NK-92 (cell line): ENCODE data around the gene RCAN3.
"Not testable (repeated sequence)": the region's sequence is repeated elsewhere in the genome, so short reads cannot be mapped to it uniquely, and the experiment has no call there.

Source experiments
- DNase-seq: peaks from one replicate; lab custom pipeline; 2025; ENCODE audit not compliant: unreplicated experiment; lab: John Stamatoyannopoulos, UW

The RCAN3 gene

GRCh38 chr1:24502709-24503058 lies at the start of gene RCAN3:
RCAN3 (plus strand) TSS chr1:24502836; CDS start chr1:24514373, 11,537 bp downstream.
- DNase-seq = no peak

DNA sequence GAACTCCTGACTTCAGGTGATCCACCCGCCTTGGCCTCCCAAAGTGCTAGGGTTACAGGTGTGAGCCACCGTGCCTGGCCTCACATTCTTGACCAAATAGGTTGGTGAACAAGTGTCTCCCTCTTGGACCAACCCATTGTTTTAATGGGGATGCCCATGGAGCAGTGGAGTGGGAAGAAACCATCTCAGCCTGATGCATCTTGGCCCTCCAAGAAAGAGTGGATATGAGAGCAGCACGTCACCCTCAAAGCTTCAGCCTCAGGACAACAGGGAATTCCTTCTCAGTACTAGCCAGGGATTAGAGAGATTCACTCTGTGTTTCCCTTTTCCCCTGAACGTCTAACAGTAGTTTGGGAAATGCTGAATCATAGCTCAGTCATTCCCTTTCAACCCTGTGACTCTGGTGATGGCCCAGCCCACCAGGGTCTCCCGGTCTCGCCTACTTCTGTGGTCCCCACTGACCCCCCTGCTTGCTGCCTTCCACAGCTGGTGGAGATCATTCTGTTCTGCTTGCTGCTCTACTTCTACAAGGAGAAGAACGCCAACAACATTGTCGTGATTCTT lies 49.6 kb upstream of the RCAN3 start:
- no peak for DNase-seq

- DNase-seq = no peak
These were observed 48.0 kb upstream of the RCAN3 start for GRCh38 chr1:24454673-24455072.

GRCh38 chr1:24455272-24455671 lies 47.4 kb upstream of the RCAN3 start:
- DNase-seq = no peak

- no peak for DNase-seq
These were observed 44.8 kb upstream of the RCAN3 start for GRCh38 chr1:24457866-24458265.

DNA sequence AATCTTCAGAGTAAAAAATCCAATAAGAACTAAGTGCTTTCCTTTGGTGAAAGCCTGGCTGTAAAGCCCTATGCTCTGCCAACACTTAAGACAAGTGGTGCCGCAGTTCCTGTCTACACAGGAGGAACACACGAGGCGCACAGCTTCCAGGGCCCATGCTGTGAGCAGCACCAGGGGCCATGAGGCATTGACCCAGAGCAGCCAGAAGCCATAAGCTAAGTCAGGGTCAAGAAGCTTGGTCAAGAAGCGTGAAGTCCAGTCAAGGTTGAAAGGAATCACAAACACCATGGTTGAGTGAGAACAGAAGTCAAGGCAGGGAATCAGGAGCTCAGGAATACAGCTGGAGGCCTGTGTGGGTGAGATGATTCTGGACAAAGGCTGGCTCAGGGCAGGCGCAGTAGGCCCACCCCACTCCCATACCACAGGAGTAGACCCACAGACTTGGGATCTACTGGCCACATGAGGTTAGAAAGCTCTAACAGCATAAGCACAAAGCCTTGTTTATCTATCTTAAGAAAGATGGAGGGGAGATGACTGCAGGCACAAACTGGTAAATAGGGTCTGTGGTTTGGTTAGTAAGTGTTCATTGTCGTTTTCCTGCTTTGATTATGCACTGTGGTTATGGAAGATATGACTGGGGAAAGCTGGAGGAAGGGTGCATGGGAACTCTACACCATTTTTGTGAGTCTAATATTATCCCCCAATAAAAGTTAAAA lies 42.9 kb upstream of the RCAN3 start:
- no peak for DNase-seq

- DNase-seq = not testable (repeated sequence)
These were observed 40.5 kb upstream of the RCAN3 start for GRCh38 chr1:24462128-24462527.

- DNase-seq = no peak
These were observed 38.6 kb upstream of the RCAN3 start for GRCh38 chr1:24463776-24464735.

GRCh38 chr1:24465099-24465498 lies 37.5 kb upstream of the RCAN3 start:
- DNase-seq = no peak

- no peak for DNase-seq
These were observed 37.0 kb upstream of the RCAN3 start for GRCh38 chr1:24465638-24466037.

DNA sequence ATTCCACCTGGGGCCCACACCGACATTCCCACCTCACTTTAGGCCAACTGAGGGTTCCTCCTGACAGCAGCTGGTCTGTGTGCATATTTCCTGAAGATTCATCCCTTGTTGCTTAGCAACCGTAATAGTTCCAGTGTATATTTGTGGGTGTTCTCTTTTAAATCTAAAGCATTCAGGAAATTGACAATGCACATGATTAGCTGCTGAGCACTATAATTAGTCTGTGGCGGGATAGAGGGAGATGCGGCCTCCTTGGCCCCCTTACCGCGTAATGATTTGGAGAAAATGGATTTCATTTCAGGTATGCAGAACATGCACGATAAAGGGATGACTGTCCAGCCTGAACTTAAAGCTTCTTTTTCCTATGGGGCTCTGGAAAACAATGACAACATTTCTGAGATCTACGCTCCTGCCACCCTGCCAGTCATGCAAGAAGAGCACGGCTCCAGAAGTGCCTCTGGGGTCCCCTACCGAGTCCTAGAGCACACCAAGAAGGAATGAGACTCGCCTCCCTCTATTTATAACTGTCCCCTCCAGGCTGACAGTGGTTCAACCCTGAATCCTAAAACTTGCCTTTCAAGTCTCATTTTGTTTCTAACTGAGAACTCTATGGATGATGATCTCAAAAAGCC lies 33.8 kb upstream of the RCAN3 start:
- DNase-seq = no peak

GRCh38 chr1:24470592-24470991 lies 32.0 kb upstream of the RCAN3 start:
- DNase-seq = no peak

GRCh38 chr1:24472527-24473251 lies 29.9 kb upstream of the RCAN3 start:
- no peak for DNase-seq

DNA sequence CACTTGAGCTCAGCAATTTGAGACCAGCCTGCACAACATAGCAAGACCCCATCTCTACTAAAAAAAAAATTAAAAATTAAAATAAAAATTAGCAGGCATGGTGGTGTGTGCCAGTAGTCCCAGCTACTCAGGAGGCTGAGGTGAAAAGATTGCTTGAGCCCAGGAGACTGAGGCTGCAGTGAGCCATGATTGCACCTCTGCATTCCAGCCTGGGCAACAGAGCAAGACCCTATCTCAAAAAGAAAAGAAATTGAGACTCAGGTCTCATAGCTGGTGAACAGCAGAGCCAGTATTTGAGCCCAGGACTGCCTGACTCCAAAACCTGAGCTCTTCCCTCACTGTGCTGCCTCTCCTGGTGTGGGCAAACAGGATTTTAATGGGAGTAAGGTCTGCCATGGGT lies 28.4 kb upstream of the RCAN3 start:
- no peak for DNase-seq

GRCh38 chr1:24475700-24476099 lies 26.9 kb upstream of the RCAN3 start:
- DNase-seq = no peak

DNA sequence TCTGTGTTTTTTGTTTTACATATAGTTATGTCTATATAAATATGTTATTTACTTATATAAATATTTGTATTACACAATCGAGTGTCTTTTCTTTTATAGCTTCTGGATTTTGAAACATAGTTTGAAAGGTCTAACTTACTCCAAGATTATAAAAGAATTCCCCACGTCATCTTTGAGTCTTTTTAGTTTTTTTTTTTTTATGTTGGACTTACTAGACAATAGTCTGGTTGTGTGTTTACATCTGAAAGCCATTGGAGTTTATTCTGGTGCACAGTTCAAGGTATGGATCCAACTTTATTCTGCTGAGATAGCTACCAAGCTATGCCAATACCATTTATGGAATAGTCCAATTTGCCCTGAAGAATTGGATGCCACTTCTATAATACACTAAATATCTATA lies 26.1 kb upstream of the RCAN3 start:
- DNase-seq = no peak

DNA sequence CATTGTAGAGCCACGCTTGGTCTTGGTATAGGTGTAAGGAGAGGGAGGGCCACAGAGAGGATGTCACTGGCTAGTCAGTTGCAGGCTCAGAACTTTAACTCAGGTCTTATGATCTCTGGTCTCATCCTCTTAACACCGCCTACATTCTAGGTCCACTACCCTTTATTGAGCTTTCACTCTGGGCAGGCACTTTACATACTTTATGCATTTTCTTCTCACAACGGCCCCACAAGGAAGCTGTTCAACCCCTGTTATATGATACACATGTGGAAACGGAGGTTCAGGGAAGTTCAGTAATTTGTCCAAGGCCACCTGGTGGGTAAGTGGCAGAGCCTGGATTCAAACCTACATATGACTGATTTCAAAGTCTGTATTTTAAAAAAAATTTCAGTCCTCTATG lies 25.3 kb upstream of the RCAN3 start:
- DNase-seq = no peak

DNA sequence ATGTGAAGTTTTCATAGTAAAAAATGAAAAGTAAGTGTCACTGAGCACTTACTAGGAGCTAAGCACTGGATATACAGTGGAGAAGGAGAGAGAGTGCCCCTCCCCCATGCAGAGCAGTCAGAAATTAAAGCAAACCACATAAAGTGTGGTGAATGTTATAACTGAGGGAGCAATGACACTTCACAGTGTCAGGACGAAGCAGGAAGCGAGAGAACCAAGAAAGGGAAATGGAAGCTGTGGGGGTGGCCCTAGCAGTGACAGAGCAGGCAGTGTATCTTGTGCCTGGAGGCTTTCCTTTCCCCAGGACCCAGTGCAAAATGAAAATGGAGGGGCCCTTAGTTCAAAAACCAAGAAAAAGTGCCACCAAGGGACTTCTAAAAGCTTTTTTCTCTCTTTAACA lies 21.5 kb upstream of the RCAN3 start:
- DNase-seq = no peak

GRCh38 chr1:24481843-24482610 lies 20.6 kb upstream of the RCAN3 start:
- no peak for DNase-seq

DNA sequence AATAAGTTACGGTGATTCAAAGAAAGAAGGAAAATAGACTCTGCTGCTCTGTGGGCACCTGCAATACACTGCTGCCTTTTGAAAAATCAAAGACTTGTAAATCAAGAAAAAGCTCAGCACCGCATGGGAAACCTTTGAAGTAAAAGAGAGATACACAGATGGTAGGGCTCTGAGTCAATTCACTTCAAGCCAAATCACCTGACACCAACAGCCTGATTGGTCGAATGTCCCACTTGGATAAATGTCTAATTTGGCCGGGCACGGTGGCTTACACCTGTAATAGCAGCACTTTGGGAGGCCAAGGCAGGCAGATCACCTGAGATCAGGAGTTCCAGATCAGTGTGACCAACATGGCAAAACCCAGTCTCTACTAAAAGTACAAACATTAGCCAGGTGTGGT lies 19.2 kb upstream of the RCAN3 start:
- no peak for DNase-seq
